Ishikawa (cell line): ENCODE data around the gene GRIA4.

Experiments
- EP300 ChIP-seq: IDR thresholded peaks from 2 replicates; pipeline ENCODE4 v1.6.1; 2012; ENCODE audit warnings: borderline replicate concordance
- FOXM1 ChIP-seq: IDR thresholded peaks from 2 replicates; pipeline ENCODE4 v1.6.1; 2012; ENCODE audit warnings: low read depth, borderline replicate concordance
- TAF1 ChIP-seq: IDR thresholded peaks from 2 replicates; pipeline ENCODE4 v1.6.1; 2012; ENCODE audit warnings: low read depth, mild to moderate bottlenecking
- TEAD4 ChIP-seq: IDR thresholded peaks from 2 replicates; pipeline ENCODE4 v1.6.1; 2012
- YY1 ChIP-seq: IDR thresholded peaks from 2 replicates; pipeline ENCODE4 v1.6.1; 2012; ENCODE audit warnings: low read depth
- TF ChIP-seq, protein P1 (sequence below): IDR thresholded peaks from 2 replicates; pipeline ENCODE4 v1.6.1; 2012
- TF ChIP-seq, protein P2 (sequence below): IDR thresholded peaks from 2 replicates; pipeline ENCODE4 v1.6.1; 2012; ENCODE audit warnings: low read depth, mild to moderate bottlenecking
- TF ChIP-seq, protein P3 (sequence below): IDR thresholded peaks from 2 replicates; pipeline ENCODE4 v1.6.1; 2012

DNA sequence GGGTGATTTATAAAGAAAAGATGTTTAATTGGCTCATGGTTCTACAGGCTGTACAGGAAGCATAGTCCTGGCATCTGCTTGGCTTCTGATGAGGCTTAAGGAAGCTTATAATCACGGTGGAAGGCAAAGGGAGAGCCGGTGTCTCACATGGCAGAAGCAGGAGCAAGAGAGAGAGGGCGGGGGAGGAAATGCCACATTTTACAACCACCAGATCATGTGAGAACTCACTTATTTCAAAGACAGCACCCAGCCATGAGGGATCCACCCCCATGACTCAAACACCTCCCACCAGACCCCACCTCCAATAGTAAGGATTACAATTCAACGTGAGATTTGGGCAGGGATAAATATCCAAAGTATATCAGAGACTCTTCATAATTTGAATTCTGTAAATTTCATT lies 211.5 kb downstream of the GRIA4 start:
- TF ChIP-seq TEAD4: no peak
- no peak for TF ChIP-seq EP300
- TF ChIP-seq, protein P1, sequence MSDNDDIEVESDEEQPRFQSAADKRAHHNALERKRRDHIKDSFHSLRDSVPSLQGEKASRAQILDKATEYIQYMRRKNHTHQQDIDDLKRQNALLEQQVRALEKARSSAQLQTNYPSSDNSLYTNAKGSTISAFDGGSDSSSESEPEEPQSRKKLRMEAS: no peak
- TF ChIP-seq TAF1: no peak
- TF ChIP-seq, protein P2, sequence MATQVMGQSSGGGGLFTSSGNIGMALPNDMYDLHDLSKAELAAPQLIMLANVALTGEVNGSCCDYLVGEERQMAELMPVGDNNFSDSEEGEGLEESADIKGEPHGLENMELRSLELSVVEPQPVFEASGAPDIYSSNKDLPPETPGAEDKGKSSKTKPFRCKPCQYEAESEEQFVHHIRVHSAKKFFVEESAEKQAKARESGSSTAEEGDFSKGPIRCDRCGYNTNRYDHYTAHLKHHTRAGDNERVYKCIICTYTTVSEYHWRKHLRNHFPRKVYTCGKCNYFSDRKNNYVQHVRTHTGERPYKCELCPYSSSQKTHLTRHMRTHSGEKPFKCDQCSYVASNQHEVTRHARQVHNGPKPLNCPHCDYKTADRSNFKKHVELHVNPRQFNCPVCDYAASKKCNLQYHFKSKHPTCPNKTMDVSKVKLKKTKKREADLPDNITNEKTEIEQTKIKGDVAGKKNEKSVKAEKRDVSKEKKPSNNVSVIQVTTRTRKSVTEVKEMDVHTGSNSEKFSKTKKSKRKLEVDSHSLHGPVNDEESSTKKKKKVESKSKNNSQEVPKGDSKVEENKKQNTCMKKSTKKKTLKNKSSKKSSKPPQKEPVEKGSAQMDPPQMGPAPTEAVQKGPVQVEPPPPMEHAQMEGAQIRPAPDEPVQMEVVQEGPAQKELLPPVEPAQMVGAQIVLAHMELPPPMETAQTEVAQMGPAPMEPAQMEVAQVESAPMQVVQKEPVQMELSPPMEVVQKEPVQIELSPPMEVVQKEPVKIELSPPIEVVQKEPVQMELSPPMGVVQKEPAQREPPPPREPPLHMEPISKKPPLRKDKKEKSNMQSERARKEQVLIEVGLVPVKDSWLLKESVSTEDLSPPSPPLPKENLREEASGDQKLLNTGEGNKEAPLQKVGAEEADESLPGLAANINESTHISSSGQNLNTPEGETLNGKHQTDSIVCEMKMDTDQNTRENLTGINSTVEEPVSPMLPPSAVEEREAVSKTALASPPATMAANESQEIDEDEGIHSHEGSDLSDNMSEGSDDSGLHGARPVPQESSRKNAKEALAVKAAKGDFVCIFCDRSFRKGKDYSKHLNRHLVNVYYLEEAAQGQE: no peak
- no peak for TF ChIP-seq YY1
- no peak for TF ChIP-seq FOXM1
- TF ChIP-seq, protein P3, sequence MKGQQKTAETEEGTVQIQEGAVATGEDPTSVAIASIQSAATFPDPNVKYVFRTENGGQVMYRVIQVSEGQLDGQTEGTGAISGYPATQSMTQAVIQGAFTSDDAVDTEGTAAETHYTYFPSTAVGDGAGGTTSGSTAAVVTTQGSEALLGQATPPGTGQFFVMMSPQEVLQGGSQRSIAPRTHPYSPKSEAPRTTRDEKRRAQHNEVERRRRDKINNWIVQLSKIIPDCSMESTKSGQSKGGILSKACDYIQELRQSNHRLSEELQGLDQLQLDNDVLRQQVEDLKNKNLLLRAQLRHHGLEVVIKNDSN: no peak
